HG03378 (cell line): ENCODE results near the gene HHATL.

ENCODE experiments used
- ATAC-seq: cut with Tn5 transposase; IDR thresholded peaks from one replicate; pipeline ENCODE4 v1.9.1; 2021; ENCODE audit warnings: mild to moderate bottlenecking, moderate library complexity; ENCODE audit not compliant: unreplicated experiment

The HHATL gene

DNA sequence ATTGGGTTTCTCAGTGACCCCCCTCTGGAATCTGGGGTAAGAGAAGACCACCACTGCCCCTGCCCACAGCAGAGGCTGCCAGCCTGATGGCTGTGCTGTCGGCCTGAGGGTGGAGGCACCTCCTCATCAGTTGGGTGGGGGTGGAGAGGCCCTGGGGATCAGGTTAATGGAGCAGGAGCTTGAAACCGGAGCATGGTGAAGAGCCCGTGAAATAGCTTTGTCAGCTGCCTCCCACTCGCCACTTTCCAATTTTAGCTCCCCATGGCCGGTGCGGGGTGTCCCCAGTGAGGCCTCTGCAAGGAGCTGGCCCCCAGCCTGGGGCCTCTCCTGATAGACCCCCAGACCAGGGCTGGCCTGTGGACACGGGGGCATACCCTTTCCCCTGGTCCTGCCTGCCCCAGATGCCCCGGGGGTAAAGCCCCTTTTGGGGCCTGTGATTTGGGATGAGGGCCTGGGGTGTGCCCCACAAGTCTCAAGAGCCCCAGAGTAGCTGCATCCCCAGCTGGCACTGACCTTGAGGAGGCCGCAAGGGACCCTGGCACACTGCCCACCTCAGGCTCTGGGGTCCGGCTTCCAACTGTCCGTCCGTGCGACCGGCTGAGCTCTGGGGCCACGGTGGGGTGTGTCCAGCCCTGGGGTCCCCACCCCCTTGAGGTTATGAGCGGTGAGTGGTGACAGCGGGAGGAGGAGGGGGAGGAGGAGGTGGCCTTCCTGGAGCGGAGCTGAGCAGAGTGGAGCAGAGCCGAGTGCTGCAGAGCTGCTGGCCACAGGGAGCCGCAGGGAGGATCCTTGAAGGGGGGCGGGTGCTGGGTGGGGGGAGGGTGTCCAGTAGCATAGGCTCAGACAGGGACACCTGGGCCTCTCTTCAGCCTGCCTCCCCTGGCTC lies at the start of gene HHATL:
HHATL (minus strand) TSS at position 733 of the 886 bp plus-strand sequence. CDS start 1,972 bp downstream, outside the sequence.
- no peak for ATAC-seq

DNA sequence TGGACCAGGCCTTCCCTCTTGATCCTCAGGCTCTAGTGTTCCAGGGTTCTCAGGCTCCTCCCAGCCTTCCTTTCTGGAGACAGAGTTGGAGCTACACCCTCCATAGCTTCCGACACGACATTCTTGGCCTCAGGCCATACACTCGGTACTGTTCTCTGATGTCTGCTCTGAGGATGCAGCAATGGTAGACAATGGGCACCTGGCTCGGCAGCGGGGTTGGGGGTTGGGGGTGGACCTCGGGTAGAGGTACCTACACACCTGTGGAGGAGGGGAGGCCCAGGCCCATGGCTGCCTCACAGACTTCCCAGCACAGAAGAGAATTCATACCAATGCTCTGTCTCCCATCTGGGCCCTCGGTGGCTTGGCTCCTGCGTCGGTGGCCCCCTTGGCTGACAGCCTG lies 49.0 kb upstream of the HHATL start:
- ATAC-seq, result no peak

- no peak for ATAC-seq
These were observed 48.2 kb upstream of the HHATL start for GRCh38 chr3:42750834-42751233.

- ATAC-seq, result no peak
These were observed 47.2 kb upstream of the HHATL start for GRCh38 chr3:42749753-42750231.

DNA sequence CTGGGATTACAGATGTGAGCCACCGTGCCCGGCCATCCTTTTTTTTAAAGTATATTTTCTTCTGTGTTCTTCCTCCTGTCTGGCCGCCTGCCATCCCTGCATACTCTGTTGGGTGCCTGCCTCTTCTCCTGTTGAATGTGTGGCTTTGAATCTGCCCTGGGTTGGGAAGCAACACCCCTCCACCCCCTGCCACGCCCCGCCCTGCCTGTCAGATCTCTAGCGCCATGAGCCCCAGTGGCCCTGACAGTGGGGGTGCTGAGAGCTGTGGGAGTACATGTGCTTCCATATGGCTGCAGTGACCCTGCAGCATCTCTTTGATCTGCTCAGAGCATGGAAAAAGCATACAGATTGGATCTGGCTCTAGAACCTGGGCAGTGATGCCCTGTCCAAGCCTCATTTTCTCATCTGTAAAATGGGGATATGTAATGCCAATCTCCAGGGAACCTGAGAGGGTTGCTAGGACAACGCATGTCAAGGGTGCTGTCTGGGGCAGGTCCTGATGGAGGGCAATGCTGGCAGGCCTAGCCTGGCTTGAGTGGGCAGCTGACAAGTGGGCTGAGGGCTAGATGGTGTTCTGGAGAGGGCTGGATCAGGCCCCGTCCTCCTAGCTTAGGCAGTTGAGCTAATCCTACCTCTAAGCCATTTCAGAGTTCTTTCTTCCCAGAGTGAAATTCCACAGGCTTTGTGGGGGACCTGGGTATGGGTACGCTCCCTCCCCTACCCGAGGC lies 46.6 kb upstream of the HHATL start:
- no peak for ATAC-seq

DNA sequence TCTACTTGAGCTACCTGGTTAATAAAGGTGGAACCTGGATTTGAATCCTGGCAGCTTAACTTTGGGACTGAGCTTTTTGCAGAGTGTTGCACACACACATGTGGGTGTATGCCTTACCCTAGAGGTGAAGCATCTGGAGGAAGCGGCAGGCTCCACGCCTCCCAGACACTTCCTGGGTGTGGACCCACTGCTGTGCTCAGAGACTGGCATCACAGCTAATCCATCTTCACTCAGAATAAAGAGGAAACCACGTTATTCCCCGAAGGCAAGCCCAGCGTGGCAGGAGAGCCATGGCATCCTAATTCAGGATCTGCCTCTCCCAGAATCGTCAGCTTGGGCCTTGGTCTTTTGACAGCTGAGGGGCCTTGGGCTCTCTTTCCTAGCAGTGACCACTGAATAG lies 45.0 kb upstream of the HHATL start:
- no peak for ATAC-seq

DNA sequence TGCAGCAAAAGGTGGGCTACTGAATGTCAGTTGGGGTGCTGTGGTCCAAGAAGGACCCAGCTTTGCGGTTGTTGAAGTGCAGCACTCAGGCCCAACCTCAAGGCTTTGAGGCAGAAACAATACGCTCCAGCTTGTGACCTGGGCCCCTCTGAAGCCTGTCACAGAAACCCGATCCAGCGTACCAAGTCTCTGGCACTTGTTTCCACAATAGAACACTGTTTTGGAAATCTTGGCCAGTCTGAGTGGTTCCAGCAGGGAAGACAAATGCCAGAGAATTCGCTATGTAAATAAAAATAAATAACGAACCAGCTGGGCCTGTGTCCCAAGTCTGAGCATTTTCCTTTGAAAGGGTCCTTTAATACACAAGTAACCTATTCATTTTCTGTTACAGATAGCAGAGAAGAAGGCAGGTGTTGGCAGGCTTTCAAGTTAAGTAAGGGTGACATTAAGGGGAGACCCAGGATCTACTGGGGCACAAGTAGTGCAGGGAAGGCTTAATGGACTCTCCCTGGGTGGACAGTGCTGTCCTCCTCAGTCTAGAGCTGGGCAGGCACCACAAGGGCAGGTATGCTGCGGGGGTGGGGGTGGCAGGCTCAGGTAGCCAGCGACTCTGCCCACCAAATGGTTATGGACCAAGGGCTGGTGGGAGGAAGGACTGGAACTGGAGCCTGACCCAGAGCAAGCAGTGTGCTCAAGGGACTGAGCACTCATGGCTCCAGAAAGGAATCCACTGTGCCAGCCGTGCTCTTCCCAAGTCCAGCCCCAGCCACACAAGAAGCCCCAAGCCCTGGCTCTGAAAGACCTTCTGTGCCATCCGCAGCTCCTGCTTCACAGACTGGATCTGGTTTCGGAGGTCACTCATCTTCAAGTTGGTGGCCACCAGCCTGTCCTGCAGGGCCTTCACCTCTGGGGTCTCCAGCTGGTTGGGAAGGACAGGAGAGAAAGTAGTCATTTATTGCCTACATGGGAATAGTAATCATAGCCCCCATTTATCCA lies 44.2 kb upstream of the HHATL start:
- no peak for ATAC-seq

- ATAC-seq, result no peak
These were observed 43.3 kb upstream of the HHATL start for GRCh38 chr3:42745776-42746454.

GRCh38 chr3:42745291-42745745 lies 42.7 kb upstream of the HHATL start:
- ATAC-seq, result no peak

GRCh38 chr3:42743204-42743995 lies 40.8 kb upstream of the HHATL start:
- no peak for ATAC-seq

DNA sequence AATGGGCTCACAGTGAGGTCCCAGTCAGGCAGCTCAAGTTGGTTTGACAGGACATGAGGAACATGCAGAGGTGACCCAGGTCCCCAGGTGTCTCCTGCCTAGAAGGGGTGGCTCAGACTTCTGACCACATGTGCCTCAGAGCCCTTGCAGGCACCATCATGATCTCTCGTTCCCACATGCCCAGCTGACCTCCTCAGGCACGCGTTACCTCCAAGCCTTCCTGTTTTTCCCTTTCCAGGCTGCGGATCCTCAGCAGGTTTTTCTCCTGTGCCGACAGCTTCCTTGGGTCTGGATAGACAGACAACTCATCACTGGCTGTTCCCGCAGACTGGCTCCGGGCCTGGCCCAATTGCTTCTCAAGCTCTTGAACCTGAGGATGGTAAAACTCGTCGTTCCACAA lies 40.1 kb upstream of the HHATL start:
- no peak for ATAC-seq

- no peak for ATAC-seq
These were observed 39.7 kb upstream of the HHATL start for GRCh38 chr3:42742259-42742658.

- ATAC-seq, result no peak
These were observed 39.2 kb upstream of the HHATL start for GRCh38 chr3:42741796-42742195.

GRCh38 chr3:42739401-42740158 lies 37.0 kb upstream of the HHATL start:
- no peak for ATAC-seq

- ATAC-seq, result no peak
These were observed 33.9 kb upstream of the HHATL start for GRCh38 chr3:42736531-42736930.

DNA sequence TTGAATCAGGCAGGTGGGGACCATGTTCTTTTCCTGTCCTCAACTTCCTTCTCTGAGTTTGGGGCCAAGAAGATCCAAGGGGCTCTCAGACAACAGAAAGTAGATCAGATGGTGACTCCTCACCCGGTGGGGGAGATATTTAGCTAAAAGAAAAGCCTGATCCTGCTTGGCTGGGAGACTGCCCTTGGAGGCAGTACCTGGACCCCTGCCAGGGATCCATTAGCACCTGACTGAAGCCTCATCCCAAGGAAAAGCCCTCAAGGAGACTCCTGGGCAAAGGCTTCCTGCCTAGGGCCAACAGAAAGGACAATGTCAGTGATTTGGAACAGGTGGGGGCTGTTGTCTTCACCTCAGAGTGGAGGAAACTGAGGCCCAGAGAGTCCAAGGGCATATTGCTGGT lies 33.5 kb upstream of the HHATL start:
- no peak for ATAC-seq

GRCh38 chr3:42735615-42736014 lies 33.0 kb upstream of the HHATL start:
- ATAC-seq, result no peak

GRCh38 chr3:42735019-42735418 lies 32.4 kb upstream of the HHATL start:
- no peak for ATAC-seq
